Adipocyte (in vitro differentiated cells): Measurements from ENCODE around the gene KRT15.

Source experiments
- DNase-seq: peaks from one replicate; pipeline ENCODE4 v3.0.0-alpha.2; 2015; ENCODE audit warnings: low read depth
- H3K27me3 ChIP-seq: replicated peaks from 2 replicates; pipeline ENCODE4 v1.7.0; 2013; ENCODE audit warnings: mild to moderate bottlenecking, low read length, moderate library complexity; ENCODE audit not compliant: control insufficient read depth, insufficient read depth
- H3K36me3 ChIP-seq: 2 replicates; pipeline ENCODE4 v1.7.0; 2013; ENCODE audit warnings: low read length, mild to moderate bottlenecking, moderate library complexity; ENCODE audit not compliant: control insufficient read depth, insufficient read depth, severe bottlenecking
- H3K4me1 ChIP-seq: 2 replicates; pipeline ENCODE4 v1.7.0; 2013; ENCODE audit warnings: mild to moderate bottlenecking, low read length, moderate library complexity; ENCODE audit not compliant: control insufficient read depth, insufficient read depth
- H3K4me3 ChIP-seq: 2 replicates; pipeline ENCODE4 v1.7.0; 2013; ENCODE audit warnings: mild to moderate bottlenecking, low read length, moderate library complexity
- H3K9ac ChIP-seq: 2 replicates; pipeline ENCODE4 v1.7.0; 2013; ENCODE audit warnings: mild to moderate bottlenecking, low read length, moderate library complexity
- H3K9me3 ChIP-seq: 2 replicates; pipeline ENCODE4 v1.7.0; 2013; ENCODE audit warnings: mild to moderate bottlenecking, low read length, moderate library complexity; ENCODE audit not compliant: control insufficient read depth

KRT15 gene

DNA sequence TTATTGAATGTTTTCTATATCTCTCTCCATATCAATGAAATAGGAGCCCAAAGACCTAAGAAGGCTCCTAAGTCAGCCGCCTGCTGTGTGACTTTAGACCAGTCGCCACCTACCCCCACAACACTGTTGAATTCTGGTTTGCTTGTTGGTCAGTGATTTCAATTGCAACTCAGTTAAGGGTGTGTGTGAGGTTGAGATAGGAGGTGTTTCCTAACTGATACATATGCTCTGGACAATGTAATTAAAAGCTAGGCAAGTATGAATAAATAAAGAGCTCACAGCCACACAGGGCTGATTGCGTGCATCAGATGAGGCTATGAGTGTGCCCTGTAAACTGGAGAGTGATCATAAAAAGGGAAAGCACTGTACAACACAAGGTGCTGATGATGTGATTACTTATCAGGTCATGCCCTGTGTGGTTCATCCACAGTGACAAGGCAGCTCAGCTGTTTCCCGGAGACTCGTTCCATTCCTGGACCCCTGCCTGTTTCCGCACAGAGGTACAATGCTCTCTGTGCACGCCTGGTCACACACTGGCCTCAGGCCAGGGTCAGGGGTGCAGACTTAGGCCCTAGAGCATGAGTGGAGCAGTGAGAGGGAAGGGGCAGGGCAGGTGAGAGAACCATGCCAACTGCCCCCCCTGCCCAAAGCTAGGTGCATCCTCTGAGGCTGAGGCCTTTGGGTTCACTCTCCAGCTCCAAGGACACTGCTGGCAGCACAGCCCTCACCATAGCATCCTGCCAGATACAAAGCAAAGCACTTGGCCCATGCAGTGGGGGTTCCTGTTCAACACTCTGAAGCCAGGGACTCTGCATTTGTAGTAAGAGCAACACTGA is 34.5 kb downstream of the KRT15 start:
- no peak overlapping the region for H3K9ac ChIP-seq
- no peak overlapping the region for H3K4me3 ChIP-seq
- no peaks in the 10 kb centered on the region for H3K36me3 ChIP-seq
- DNase-seq: no peak
- H3K27me3 ChIP-seq: peaks cover 44% of the 10 kb centered on the region
- H3K4me1 ChIP-seq: no peaks in the 10 kb centered on the region
- H3K9me3 ChIP-seq: no peaks in the 10 kb centered on the region

DNA sequence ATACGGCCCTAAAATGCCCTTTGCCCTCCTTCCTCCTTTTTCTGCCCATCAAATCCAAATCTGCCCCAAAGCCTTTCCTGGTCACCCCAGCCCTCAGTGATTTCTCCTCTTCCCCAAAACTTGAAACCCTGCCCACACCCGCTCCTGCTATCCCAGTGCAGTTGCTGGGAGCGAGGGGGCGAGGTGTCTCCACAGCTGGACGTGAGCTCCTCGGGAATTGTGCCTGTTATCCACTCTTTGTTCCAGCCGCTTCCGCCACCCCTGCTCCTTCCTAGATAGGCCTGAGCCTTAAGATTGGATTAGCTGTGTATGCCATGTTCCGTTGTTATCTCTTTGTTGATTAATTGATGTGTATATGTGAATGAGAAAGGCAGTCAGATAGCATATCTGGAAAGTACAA is 35.2 kb downstream of the KRT15 start:
- no peaks in the 10 kb centered on the region for H3K9me3 ChIP-seq
- no peaks in the 10 kb centered on the region for H3K4me1 ChIP-seq
- peaks cover 41% of the 10 kb centered on the region for H3K27me3 ChIP-seq
- no peak for DNase-seq
- H3K4me3 ChIP-seq: no peak overlapping the region
- H3K9ac ChIP-seq: no peak overlapping the region
- no peaks in the 10 kb centered on the region for H3K36me3 ChIP-seq

DNA sequence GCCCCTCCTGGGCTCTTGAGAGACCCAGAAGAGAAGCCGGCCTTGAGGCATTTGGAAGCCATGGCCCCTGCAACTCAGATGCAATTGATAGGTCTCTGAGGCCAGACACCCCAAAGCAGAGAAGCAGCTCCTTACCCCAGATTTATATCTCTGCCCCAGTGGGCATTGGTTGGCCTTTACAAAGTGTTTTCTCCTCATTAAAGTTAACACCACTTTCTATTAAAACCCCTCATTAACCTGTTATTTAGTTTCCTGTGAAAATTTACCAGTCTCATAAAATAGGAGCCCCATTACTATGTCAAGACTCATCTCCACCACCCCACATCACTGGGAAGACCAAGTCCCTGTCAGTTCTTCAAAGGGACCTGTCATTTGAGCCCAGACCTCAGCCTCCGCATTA is 37.7 kb downstream of the KRT15 start, which contains the start of gene KRT35:
Gene KRT35, minus strand, starts transcription at position 116 of the 400 bp plus-strand sequence. Its CDS starts 54 bp downstream, at position 62.
- no peak within 1 kb of the TSS for H3K9ac ChIP-seq
- H3K4me1 ChIP-seq: no peaks in the 10 kb centered on the region
- no peaks in the 10 kb centered on the region for H3K36me3 ChIP-seq
- no peak for DNase-seq
- H3K4me3 ChIP-seq: no peak within 1 kb of the TSS
- no peaks in the 10 kb centered on the region for H3K9me3 ChIP-seq
- peaks cover 37% of the 10 kb centered on the region for H3K27me3 ChIP-seq

DNA sequence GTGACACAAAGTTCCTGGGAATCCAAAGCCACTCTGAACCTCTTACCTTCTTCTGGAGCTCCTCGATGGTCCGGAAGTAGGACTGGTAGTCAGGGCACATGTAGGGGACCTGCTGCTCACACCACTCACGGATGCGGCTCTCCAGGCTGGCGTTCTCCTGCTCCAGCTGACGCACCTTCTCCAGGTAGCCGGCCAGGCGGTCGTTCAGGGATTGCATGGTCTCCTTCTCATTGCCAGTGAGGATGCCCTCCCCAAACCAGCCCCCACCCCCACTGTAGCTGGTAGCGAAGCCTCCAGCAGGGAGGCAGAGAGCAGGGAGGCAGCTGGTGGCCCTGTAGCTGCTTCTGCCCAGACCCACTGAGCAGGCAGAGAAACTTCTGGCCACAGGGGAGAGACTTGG is 38.1 kb downstream of the KRT15 start:
- no peaks in the 10 kb centered on the region for H3K36me3 ChIP-seq
- no peaks in the 10 kb centered on the region for H3K9me3 ChIP-seq
- peaks cover 42% of the 10 kb centered on the region for H3K27me3 ChIP-seq
- no peak overlapping the region for H3K9ac ChIP-seq
- no peak for DNase-seq
- H3K4me3 ChIP-seq: no peak overlapping the region
- no peaks in the 10 kb centered on the region for H3K4me1 ChIP-seq

DNA sequence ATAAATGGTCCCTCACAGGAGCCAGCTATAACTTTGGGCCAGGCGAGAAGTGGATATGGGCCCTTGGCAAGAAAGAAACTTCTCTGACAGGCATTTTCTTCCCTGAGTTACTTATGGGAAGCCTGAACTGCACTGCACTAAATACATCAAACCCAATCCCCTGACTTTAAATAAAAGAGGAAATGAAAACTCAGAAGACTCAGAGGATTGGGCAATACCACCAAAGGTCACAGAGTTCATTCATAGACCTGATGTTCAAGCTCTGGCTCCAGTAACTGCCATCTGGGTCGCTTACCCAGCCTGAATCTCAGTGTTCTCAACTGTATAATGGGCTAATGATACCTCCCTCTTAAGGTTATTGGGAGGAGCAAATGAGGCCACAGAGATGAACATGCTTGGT is 38.6 kb downstream of the KRT15 start:
- Histone ChIP-seq H3K9ac (no peak overlapping the region), H3K4me3 (no peak overlapping the region), H3K9me3 (no peaks in the 10 kb centered on the region), H3K27me3 (peaks cover 41% of the 10 kb centered on the region), H3K36me3 (no peaks in the 10 kb centered on the region), H3K4me1 (no peaks in the 10 kb centered on the region)
- no peak for DNase-seq

DNA sequence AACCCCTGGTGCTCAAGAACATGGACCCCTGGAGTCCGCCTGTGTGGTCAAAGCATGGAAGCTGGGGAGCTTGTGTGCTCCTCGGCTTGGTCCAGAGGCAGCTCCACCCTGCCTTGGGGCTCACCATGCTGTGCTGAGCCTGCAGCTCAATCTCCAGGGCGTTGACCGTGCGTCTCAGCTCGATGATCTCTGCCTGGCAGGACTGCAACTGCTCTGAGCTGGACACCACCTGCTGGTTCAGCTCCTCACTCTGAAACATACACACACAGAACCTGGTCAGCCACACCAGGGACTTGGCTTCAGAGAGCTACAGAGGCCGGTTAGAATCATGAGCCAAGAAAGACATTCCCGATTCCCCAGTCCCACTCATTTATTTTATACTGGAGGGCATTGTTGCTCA is 40.5 kb downstream of the KRT15 start:
- no peak for DNase-seq
- no peaks in the 10 kb centered on the region for H3K4me1 ChIP-seq
- no peak overlapping the region for H3K4me3 ChIP-seq
- H3K9me3 ChIP-seq: peaks cover 5% of the 10 kb centered on the region
- no peak overlapping the region for H3K9ac ChIP-seq
- no peaks in the 10 kb centered on the region for H3K36me3 ChIP-seq
- H3K27me3 ChIP-seq: peaks cover 32% of the 10 kb centered on the region

DNA sequence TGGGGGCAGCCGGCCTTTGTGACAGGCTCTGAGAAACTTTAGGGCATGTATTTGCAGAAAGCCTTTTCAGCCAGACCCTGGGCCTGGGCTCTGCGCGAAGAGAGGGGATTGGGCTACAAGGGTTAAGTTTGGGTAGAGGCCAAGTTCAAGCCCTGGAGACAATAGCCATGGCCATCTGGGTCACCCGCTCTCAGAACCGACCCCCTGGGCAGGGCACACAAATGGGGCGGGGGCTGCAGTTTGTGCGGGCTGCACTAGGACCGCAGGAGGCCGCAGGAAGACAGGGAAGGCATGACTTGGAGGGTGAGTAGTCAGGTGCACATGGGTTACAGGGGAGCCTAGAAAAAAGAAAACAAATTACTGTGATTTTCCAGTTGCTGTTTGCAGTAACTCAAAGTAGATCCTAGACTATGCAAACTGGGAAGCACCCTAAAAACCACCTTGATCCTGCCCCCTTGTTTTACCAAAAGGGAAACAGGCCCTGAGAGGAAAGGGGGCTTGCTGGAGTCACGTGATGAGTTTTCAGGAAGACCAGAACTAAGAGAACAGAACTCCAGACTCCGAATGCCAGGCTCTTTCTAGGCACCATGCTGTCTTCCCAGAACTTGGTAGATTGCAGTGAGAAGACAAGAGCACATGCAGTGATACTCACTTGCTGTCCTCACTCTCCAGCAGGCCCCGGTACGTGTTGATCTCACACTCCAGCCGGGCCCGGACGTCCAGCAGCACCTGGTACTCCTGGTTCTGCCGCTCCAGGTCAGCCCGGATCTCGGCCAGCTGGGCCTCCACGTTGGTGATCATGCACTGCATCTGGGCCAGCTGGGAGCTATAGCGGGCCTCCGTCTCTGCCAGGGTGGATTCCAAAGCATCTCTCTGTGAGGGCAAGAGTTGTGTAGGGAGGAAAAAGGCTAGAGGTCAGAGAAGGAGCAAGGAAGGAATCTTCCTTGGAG is 41.5 kb downstream of the KRT15 start:
- Histone ChIP-seq H3K4me3 (no peak overlapping the region), H3K27me3 (peaks cover 29% of the 10 kb centered on the region), H3K9me3 (peaks cover 6% of the 10 kb centered on the region), H3K4me1 (no peaks in the 10 kb centered on the region), H3K9ac (no peak overlapping the region), H3K36me3 (no peaks in the 10 kb centered on the region)
- no peak for DNase-seq

DNA sequence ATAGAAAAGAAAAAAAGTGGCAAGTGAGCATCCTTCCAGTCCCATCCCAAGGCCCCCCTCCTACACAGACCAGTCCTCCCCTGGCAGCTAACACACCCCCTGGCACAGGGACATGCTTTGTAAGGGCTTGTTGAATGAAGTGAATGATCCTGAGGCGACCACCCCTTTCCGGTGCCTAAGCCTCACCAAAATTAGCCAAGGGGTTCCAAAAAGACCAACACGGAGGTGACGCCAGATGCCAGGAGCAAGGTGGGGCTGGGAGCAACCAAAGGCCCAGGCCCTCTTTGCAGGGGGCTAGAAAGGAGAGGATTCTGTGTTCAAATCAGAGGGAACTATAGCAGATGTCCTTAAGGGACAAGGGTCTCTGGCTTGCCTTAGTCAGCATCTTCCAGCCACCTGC is 43.3 kb downstream of the KRT15 start:
- Histone ChIP-seq H3K4me1 (no peaks in the 10 kb centered on the region), H3K9me3 (peaks cover 20% of the 10 kb centered on the region), H3K4me3 (no peak overlapping the region), H3K36me3 (no peaks in the 10 kb centered on the region), H3K9ac (no peak overlapping the region), H3K27me3 (peaks cover 25% of the 10 kb centered on the region)
- DNase-seq: no peak

DNA sequence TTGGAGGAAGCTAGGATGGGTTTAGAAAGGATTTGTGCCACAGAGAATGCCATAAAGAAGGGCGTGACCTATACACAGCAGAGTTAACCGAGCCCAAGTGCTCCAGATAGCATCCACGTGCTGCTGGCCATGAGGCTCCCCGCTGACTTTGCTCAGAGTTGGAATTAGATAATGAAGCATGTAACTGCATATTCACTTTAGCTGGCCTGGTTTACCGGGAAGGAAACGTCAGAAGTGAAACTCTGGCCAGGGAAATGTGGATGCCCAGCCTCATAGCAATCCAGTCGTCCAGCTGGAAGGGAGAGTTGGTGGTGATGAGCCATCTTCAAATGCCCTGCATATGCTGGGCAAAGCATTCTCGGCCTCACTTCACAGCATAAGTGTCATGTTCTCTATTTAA is 43.8 kb downstream of the KRT15 start:
- Histone ChIP-seq H3K36me3 (no peaks in the 10 kb centered on the region), H3K4me1 (no peaks in the 10 kb centered on the region), H3K9me3 (peaks cover 20% of the 10 kb centered on the region), H3K9ac (no peak overlapping the region), H3K27me3 (peaks cover 25% of the 10 kb centered on the region), H3K4me3 (no peak overlapping the region)
- no peak for DNase-seq

DNA sequence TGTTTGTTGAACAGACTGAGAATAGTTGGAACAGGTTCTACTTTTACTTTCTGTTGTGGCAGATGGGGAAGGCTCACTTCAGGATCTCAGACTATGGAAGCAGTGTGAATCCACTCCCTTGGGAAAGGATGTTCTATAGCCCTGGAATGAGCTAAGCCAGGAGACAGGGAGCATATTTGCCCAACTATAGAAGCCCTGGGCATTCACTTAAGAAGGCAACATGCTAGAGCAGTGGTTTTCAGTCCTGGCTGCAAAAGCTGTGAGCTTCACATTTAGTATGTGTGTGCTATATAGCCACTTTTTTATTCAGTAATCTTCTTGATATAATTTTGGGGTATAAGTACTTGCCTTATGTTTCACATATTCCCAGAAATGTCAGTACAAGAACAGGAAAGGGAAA is 50.3 kb downstream of the KRT15 start:
- Histone ChIP-seq H3K9me3 (peaks cover 28% of the 10 kb centered on the region), H3K4me3 (no peak overlapping the region), H3K9ac (no peak overlapping the region), H3K27me3 (peaks cover 29% of the 10 kb centered on the region), H3K4me1 (peaks cover 9% of the 10 kb centered on the region), H3K36me3 (no peaks in the 10 kb centered on the region)
- DNase-seq: no peak

DNA sequence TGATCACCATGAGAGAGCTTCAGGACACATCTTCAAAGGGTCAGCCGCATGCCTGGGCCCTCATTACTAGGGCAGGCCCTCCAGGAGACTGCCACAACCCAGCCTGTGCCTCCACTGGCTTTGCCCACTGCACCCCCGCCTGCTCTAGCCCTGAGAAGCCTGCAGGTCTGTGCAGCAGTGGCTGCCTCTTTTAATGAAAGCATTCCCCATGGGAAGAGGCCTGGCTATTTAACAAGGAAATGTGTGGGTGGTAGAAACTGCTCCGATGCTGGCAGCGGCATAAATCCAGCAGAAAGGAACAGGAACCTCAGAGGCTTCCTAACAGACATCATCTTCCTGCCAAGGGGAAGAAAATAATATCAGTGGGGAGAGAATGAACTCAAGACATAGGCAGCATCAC is 51.1 kb downstream of the KRT15 start:
- H3K36me3 ChIP-seq: no peaks in the 10 kb centered on the region
- H3K27me3 ChIP-seq: peaks cover 31% of the 10 kb centered on the region
- H3K4me3 ChIP-seq: no peak overlapping the region
- DNase-seq: no peak
- no peak overlapping the region for H3K9ac ChIP-seq
- H3K9me3 ChIP-seq: peaks cover 28% of the 10 kb centered on the region
- H3K4me1 ChIP-seq: peaks cover 9% of the 10 kb centered on the region
